Measurements from ENCODE around the gene PDGFA. TPM values are rescaled to one million over a fixed set of nuclear protein-coding genes. Genes with fewer than 3 reads are reported as not detected.
"Not testable (repeated sequence)": the region's sequence is repeated elsewhere in the genome, so short reads cannot be mapped to it uniquely, and the experiment has no call there.

PDGFA gene
- total RNA-seq, 1 donor from 2014 or later: 32.4 TPM

DNA sequence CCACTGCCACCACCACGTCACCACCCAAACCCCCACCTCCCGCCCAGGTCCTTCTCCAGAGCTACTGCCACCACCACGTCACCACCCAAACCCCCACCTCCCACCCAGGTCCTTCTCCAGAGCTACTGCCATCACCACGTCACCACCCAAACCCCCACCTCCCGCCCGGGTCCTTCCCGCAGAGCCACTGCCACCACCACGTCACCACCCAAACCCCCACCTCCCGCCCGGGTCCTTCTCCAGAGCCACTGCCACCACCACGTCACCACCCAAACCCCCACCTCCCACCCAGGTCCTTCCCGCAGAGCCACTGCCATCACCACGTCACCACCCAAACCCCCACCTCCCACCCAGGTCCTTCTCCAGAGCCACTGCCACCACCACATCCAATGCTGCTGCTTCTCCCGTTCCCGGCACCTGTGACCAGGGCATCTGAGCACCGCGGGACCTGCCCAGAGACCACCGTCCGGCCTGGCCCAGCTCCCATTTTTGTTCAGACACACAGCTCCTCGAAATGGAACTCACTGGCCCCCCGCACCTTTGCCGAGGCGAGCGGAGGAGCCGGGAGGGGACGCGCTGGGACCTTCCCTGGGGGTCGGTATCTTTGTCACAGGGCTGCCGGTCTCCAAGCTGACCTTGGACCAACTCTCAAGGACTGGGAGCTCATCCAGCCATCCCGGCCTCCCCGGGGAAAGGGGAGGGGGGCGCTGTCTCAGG is 32.7 kb upstream of the PDGFA start:
- DNase-seq: not testable (repeated sequence)

DNA sequence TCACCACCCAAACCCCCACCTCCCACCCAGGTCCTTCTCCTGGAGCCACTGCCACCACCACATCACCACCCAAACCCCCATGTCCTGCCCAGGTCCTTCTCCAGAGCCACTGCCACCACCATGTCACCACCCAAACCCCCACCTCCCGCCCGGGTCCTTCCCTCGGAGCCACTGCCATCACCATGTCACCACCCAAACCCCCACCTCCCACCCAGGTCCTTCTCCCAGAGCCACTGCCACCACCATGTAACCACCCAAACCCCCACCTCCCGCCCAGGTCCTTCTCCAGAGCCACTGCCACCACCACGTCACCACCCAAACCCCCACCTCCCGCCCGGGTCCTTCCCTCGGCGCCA is 31.9 kb upstream of the PDGFA start:
- DNase-seq: not testable (repeated sequence)

DNA sequence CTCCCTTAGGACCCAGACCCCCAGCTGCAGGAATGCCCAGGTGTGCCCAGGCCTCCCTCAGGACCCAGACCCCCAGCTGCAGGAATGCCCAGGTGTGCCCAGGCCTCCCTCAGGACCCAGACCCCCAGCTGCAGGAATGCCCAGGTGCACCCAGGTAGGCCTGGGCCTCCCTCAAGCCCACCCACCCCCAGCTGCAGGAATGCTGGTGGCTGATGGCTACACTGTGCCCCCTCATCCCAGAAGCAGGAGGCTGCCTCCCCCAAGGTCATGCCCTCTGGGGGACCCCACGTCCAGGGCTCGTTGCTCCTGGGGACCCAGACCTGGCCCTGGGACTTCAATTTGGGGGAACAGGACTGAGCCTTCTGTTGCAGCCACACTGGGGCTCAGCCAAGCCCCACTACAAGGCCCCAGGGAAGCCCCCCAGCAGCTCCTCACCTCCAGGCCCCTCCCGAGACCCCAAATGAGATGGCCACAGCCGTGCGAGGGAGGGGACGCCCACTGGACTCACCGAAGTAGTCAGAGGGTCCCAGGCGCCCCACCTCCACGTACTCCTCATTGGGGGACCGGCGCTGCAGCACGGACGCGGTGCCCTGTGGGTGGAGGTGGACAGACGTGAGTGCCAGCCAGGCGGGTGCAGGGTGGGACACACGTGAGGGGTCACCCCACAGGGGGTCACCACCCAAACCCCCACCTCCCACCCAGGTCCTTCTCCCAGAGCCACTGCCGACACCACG is 31.4 kb upstream of the PDGFA start:
- DNase-seq: no peak

DNA sequence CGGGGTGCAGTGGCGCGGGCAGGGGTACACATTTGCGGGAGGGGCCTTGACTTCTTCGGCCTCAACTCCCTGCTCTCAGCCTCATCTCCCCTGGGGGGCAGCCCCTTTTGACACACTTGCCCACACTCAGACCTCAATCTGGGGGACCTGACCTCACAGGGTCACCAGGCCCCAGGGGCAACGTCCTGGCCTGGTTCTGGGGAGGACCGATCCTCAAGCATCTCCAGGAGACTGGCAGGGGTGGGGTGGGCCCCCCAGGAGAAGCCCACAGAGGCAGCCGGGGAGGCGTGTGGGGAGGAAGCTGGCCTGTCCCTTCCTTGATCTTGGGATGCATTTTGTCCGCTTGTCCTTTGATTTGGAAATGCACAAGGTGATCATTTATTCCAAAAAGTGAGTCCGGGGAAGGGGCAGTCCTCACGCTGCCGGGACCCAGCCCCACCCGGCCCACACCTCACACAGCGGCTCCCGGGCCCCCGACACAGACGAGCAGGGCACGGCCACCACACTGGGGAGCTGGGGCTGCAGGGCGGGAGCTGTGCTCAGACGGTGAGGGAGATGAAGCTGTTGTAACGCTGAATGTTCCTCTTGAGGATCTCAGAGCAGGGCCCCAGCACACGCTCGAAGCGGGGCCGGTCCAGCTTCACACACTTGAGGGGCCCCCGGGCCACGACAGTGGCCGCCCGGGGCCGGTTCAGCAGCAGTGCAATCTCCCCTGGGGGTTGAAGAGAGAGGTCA is 30.4 kb upstream of the PDGFA start:
- no peak for DNase-seq

DNA sequence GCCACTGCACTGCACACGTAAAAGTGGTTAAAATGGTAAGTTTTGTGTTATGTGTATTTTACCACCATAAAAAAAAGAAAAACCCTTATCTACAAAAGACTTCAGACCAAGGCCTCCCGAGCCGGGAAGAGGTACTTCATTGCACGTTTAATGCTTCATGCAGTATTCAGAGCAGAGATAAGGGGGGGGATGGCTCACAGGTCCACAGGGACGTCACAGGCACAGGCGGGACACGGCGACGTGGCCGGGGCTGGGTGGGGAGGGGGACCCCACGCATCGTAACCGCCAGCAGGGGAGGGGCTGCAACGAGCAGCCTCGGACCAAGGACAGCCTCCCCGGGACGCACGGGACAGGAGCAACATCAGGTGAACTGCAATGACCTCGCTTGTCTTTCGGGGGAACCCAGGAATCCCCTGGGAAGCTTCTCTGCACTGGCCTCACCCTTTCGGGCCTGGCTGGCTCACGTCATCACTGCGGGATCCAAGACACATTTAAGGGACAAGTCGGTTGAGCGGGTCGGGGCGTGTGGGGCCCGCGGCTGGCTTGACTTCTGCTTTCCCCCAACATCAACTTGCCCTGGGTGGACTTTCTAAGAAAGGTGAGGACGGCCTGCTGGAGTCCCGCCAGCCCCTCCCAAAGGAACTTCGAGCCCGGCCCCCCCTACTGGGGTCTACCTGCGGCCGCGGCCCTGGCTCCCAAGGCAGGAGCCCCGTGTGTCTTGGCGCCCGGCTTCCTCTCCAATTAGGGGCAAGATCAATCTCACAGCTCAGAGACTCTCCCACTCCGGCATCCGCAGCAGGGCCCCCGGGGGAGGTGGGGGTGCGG is 29.6 kb upstream of the PDGFA start:
- no peak for DNase-seq

DNA sequence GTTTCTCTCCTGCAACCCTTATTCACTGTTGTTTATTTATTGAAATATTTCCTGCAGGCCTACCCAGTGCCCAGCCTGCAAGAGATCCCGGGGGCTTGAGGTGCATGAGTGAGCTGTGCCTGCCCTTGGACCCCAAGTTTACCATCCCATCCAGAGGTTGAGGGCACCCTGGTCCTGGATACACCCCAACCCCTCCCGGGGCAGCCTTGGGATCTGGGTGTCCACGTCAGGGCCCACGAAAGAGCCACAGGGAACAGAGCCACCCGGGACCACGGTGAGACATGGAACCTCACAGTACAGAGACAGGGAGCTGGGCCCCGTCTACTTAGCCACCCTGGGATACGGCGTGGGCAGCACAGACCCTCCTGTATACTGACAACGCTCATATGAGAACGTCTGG is 28.8 kb upstream of the PDGFA start:
- DNase-seq: no peak

DNA sequence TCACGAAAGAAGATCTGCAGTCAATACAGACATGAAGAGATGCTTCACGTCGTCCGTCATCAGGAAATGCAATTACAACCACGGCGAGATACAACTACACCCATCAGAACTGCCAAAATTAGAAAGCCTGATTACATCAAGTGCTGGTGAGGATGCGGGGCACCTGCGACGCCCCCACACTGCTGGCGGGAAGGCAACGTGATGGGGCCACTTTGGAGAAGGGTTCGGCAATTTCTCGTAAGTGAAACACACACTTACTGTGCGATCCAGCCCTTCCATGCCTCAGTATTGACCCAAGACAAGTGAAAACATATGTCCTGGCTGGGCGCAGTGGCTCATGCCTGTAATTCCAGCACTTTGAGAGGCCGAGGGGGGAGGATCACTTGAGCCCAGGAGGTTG is 25.8 kb upstream of the PDGFA start:
- no peak for DNase-seq

DNA sequence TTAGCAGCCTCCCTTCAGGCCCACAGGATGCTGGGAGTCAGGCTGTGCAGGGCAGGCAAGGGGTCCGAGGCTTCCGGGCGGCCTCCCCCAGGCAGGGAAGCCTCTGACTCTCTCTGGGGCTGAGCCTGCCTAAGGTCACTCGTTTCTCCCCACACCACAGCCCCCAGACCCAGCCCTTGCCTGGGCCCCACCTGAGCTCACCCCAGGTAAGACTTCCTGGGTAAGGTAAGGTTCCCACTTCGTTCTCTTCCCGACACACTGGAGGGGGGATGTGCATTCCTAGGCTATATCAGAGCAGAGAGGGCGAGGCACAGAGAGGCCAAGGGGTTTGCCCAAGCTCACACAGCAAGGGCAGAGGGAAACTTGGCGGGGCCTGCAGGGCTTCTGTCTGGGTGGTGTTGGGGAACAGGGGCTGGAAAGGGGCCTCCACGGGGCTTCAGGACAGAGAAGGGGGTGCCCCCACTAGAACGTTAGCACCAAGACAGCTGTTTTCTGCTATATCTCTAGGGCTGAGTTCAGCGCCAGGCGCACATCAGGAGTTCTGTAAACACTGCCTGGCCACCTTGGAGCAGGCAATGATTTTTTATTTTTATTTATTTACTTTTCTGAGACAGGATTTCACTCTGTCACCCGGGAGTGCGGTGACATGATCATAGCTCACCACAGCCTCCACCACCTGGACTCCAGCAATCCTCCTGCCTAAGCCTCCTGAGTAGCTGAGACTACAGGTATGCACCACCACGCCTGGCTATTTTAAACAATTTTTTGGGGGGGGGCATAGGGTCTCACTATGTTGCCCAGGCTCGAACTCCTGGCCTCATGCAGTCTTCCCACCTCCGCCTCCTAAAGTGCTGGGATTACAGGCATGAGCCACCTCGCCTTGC is 24.9 kb upstream of the PDGFA start:
- no peak for DNase-seq

DNA sequence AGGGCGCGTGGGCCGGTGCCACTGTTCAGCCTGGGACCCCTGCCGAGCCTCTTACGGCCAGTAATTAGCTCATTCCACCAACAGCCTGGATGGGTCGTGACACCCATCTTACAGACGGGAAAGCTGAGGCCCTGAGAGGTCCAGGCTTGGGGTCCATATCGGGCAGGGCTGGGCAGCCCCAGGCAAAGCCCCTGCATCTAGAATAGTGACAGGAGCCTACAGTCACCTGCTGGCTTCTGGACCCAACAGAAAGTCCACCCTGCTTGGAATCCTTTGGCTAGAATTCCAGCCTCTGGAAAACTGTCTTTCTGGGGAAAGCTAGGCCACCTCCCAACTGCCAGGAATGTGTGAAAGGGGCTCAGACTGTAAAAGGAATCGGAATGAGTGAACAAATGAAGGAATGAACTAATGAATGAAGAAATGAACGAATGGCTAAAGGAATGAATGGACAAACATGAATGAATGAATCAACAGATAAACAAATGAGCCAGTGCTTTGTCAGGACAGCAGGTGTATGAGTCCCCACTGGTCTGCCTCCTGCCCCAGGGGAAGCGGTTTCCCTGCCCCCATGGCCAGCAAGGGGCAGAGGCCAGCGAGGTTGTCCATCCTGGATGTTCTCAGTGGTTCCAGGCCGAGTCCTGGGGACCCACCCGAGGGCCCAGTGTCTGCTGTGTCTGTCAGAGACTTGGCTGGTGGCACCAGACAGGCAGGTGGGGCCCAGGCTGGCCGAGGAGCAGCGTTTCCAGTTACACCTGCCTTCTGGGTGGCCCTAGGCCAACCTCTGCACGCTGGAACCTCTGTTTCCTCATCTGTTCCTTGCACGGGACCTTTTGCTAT is 24.1 kb upstream of the PDGFA start:
- DNase-seq: no peak

DNA sequence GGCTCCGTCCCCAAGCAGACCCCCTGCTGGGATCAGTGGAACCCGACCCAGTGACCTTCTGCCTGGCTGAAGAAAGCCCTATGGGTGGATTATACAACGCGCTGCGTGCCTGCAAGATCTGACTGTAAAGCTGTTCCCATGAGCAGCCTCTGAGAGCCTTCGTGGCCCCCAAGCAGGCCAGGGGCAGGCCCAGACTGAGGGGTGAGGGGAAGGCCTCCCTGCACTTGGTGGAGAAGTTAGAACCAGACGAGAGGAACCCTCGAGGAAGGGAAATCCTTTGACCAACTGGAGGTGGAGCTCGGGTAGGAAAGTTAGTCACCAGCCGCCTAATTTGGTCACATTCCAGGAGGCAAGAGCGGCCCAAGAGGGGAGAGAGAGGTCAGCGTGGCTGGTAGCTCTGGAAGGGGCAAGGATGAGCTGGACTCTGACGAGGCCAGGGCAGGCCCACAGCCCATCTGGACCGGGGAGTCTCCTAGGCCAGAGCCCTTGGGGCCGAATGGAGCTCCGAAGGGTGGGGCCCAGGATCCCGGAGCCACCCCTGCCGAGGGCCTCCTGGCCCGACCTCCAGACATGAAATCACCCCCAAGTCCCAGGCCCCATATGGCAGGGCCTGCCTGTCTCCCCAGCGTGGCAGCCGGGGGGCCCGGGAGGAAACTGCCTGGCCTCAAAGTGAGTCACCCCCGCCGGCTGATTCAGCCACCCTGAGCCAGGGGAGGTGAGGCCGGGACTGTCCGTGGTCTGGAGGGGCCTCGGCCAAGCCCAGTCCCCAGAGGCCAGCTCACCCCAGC is 23.3 kb upstream of the PDGFA start:
- no peak for DNase-seq

DNA sequence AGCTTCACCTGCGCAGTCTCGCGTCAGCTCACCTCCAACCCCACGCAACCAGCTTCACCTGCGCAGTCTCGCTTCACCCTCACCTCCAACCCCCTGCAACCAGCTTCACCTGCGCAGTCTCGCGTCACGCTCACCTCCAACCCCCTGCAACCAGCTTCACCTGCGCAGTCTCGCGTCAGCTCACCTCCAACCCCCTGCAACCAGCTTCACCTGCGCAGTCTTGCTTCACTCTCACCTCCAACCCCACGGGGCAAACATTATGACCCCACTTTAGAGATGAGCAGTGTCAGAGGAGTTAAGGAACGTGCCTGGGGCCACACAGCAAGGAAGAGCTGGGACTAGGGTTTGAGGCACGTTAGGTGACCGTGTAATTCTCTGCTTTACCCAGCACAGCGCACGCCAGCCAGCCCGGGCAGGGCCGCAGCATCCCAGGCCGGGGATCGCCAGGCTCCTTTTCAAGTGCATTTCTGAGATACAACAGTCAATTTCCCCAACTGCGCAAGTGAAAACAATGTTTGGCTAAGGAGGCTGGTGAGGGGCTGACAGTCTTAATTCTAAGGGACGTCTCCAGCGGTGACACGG is 22.6 kb upstream of the PDGFA start:
- no peak for DNase-seq

DNA sequence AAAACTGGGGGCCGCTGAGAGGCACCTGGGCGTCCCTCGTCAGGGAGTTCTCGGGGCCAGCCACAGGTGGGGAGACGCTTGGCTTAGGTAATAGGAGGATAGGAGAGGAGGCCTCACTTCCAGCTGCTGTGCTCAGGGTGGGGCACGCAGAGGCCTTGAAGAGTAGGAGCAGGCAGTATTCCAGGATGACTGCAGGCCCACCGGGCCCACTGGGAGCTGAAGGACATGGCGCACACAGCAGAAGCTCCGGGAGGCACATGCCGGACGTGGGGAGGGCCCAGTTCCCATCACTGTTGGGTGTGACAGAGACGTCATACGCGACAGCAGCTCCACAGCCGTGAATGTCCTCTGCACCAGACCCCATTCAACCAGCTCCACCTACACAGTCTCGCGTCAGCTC is 22.0 kb upstream of the PDGFA start:
- no peak for DNase-seq

DNA sequence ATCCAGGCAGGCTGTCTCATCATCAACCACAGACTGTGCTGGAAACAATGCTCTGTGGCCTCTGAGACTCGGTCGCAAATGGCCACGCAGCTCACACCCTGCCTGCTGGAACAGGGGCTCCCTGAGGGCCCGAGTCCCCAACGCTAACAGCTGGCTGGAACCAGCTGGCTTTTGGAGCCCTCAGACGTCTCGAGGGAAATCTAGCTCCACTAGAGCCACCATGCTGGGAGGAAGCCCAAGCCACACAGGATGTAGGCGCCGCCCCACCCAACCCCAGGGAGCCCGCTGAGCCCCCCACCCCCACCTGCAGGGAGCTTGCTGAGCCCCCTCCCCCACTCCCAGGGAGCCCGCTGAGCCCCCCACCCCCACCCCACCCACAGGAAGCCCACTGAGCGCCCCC is 21.4 kb upstream of the PDGFA start:
- no peak for DNase-seq

DNA sequence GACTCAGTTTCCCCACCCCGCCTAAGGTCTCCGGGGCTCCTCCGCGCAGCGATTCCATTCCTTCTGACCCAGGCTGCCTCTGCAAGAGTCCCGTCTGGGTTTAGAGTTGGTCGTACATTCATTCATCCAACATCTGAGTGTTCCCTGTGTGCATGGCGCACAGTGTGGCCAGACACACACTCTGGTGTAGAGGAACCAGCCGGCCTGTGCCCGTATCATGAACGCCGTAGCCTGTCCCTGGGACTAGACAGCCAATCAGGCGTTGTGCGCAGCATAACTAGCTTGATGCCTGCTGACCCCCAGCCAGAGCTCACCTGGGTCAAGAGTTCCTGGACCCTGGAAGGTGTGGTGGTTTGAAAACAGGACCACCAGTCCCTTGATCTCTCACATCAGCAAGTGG is 20.9 kb upstream of the PDGFA start:
- DNase-seq: no peak

DNA sequence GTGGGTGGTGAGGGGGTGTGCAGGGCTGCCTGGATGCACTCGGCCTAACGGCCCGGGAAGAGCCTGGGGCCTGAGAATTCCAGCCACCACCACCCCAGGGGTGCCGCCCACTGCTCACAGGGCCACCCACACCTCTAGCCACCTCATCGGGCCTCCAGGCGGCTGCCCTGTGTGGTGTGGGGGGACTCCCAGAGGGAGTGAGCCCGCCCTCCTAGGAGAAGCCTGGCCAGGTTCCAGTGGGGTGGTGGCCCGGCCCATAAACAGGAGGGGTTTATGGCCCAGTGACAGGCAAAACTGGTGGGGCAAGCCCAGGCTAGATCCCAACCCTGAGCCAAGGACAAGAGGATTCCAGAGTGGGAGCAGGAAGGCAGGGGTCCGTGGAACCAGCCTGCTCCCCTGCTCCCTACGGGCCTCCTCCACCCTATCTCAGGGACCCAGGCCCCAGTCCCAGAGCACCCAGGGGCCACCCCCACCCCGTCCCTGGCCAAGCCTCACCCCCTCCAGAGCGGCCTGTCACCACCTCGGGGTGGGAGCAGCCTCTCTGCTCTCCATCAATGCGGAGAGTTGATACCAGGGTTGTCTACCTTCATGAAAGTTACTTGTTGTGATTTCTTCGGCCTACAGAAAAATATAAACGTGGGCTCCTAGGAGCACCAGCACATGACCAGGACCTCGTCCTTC is 20.2 kb upstream of the PDGFA start:
- DNase-seq: no peak

DNA sequence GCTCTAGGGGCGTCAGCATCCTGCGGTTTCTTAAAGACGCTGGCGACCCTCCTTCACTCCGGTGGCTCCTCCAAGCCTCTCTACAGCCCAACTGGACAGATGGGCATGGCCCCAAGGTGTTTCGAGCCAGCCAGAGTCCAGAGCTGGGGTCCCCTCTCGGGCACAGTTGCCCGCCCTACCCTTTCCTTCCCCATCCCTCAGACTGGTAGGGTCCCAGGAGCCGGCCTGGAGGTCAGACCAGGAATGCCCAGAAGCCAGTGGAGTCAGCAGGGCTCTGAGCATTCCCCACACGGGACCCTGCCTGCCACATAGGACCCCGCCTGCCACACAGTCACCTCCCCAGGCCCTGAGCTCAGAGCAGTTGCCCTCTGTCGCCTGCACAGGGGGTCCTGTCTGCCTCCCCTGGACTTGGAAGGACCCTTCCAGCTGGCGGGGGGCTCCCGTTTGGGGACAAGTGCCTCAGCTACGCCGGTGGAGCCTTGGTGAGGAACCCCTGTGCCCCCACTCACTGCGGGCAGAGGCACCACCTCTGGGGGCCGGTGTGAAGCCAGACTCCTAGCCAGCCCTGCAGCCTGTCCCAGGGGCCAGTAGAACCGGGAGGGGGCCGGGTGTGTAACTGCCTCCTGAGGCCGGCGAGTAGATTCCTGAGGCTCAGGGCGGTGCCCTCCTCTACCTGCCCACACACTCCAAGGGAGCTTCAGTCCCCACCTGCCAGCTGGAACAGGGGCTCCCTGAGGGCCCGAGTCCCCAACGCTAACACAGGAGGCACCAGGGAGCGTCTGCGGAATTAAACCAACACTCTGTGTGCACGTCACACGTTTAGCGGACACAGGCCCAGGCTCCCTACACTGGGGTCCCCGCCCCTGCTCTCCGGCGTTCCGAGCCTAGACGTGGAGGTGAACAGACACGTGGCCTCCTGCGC is 19.4 kb upstream of the PDGFA start:
- no peak for DNase-seq

DNA sequence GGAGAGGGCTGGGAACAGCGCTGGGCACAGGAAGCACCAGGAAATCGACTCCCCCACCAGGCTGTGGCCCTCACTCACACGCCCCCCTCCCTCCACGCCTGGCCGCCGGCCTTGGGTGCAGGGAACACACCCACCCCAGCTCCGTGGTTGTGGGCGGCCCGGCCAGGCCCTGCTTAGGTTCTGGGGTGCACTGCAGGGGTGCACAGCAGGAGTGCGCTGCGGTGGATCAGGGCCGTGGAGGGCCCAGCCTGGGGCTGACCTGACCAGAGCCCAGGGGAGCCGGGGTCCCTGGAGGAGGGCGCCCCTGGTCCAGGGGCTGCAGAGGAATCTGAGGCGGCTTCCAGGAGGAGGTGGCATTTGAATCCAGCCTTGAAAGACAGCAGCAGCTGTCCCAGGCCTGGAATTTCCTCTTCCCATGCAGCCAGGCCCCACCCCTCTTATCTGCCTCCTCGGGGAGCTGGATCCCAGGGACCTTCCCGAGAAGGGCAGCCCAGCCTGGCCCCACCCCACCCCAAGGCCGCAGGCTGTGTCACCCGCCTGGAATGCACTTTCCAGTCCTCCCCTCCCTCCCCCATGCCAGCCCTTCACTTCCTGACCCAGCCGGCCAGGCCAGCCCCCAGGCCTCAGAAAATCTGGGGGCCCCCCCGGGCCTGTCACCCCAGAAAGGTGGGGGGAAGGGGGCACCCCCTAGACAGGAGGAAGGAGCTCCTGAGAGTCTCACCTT is 18.4 kb upstream of the PDGFA start:
- DNase-seq: no peak

Data from occipital lobe (tissue), 2 donors.